ENCODE measurements around the gene FGF11.

DNA sequence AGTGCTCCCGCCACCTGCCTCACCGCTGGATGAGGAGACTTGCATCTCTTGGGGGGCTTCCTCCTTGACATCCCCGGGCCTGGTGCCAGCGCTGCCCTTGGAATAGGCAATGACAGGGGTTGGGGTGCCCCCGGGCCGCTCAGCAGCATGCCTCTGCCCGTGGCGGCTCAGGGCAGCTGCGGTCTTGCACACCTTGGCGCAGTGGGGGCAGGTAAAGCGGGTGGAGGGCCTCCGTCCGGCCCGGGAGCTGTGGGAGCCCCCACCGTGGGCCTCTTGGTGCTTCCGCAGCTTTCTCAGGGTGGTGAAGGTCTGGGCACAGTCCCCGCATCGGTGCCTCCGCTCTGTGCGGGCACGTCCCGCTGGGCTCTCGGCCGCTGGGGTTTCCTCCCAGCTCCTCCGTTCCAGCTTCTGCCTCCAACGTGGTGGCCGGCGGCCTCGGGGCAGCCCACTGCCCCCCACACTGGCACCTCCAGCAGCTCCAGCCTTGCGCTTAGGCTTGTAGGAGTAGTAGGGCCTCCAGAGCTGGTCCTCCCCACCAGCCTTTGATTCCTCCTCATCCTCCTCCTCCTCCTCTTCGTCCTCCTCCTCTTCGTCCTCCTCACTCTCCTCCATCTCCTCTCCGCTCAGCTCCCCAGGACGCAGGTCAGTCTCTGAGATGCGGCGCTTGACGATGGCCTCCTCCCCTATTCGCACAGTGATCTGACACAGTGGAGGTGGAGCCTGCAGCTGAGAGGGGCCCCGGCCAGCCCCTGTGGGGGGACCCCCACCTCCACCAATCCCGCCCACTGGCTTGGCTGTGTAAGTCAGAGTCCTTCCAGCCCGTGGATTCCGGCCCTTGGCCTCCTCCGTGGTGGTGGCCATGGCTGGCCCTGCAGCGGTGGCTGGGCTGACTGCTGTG lies 23.4 kb downstream of the FGF11 start:
- no peak for TF ChIP-seq EZH2 (IDR thresholded peaks at IDR 0.05; ENCODE audit: borderline replicate concordance, low read length)
- TF ChIP-seq, protein P1, sequence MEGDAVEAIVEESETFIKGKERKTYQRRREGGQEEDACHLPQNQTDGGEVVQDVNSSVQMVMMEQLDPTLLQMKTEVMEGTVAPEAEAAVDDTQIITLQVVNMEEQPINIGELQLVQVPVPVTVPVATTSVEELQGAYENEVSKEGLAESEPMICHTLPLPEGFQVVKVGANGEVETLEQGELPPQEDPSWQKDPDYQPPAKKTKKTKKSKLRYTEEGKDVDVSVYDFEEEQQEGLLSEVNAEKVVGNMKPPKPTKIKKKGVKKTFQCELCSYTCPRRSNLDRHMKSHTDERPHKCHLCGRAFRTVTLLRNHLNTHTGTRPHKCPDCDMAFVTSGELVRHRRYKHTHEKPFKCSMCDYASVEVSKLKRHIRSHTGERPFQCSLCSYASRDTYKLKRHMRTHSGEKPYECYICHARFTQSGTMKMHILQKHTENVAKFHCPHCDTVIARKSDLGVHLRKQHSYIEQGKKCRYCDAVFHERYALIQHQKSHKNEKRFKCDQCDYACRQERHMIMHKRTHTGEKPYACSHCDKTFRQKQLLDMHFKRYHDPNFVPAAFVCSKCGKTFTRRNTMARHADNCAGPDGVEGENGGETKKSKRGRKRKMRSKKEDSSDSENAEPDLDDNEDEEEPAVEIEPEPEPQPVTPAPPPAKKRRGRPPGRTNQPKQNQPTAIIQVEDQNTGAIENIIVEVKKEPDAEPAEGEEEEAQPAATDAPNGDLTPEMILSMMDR (conservative IDR thresholded peaks at IDR 0.05 in 1 of 2, IDR thresholded peaks at IDR 0.05 in 1 of 2; ENCODE audit: extremely low read depth in 1 of 2, insufficient read depth in 1 of 2, low read depth in 1 of 2, low read length in 2 of 2), result no peak
